ENCODE measurements around the gene PCDH9.

DNA sequence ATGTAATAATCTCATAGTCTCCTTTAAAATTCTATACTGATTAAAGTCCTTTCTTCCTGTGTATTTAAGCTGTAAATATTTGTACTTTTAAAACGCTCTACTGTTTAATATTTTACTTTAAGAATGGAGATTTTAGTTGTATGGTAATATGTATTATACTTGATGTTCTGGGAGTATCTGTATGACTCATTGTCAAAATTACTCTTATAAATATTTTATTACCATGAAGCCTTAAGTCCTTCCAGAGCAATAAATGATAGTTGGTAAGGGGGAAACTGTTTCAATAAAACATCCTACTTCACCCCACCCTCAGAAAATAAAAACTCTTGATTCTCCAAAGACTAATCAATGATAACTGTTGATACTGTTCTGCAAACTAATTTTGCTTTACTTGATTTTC lies 6.4 kb downstream of the PCDH9 start:
- TF ChIP-seq, protein P1, sequence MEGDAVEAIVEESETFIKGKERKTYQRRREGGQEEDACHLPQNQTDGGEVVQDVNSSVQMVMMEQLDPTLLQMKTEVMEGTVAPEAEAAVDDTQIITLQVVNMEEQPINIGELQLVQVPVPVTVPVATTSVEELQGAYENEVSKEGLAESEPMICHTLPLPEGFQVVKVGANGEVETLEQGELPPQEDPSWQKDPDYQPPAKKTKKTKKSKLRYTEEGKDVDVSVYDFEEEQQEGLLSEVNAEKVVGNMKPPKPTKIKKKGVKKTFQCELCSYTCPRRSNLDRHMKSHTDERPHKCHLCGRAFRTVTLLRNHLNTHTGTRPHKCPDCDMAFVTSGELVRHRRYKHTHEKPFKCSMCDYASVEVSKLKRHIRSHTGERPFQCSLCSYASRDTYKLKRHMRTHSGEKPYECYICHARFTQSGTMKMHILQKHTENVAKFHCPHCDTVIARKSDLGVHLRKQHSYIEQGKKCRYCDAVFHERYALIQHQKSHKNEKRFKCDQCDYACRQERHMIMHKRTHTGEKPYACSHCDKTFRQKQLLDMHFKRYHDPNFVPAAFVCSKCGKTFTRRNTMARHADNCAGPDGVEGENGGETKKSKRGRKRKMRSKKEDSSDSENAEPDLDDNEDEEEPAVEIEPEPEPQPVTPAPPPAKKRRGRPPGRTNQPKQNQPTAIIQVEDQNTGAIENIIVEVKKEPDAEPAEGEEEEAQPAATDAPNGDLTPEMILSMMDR (IDR thresholded peaks at IDR 0.05) = no peak
- TF ChIP-seq POLR2A (IDR thresholded peaks at IDR 0.05) (no peak), EP300 (IDR thresholded peaks at IDR 0.05; ENCODE audit: low read depth) (no peak), POLR2AphosphoS5 (IDR thresholded peaks at IDR 0.05) (no peak)
